Heart left ventricle (tissue), 16 donors: ENCODE results near the gene ARV1. TPM values are rescaled to one million over a fixed set of nuclear protein-coding genes. Genes with fewer than 3 reads are reported as not detected.

Experiments
- ATAC-seq, 4 donors: fragments of 200-7000 bp; cut with Tn5 transposase; one replicate each; pipeline ENCODE4 v1.9.1; 2020 to 2022; ENCODE audit warnings: moderate library complexity in 4 of 4, mild to moderate bottlenecking in 3 of 4, moderate number of reproducible peaks in 1 of 4
- DNase-seq, 5 donors: peaks; one replicate each; pipeline ENCODE4 v3.0.0-alpha.2; 2020
- H3K27ac ChIP-seq, 12 donors: fragments of 200-600 bp; sonication (generic) in 4 of 12; one replicate each; pipeline versions ENCODE4 v1.5.0 to v1.8.0; 2016 to 2022; ENCODE audit warnings: mild to moderate bottlenecking in 2 of 12
- H3K27me3 ChIP-seq, 9 donors: fragments of 200-600 bp; sonication (generic) in 2 of 9; one replicate each; pipeline versions ENCODE4 v1.5.1 to v1.8.0; 2016 to 2022; ENCODE audit warnings: mild to moderate bottlenecking in 3 of 9
- H3K36me3 ChIP-seq, 9 donors: fragments of 200-600 bp; sonication (generic) in 2 of 9; one replicate each; pipeline versions ENCODE4 v1.5.0 to v1.8.0; 2018 to 2022; ENCODE audit warnings: mild to moderate bottlenecking in 2 of 9
- H3K4me1 ChIP-seq, 12 donors: fragments of 200-600 bp; sonication (generic) in 4 of 12; one replicate each; pipeline versions ENCODE4 v1.5.0 to v1.8.0; 2016 to 2022; ENCODE audit warnings: mild to moderate bottlenecking in 3 of 12
- H3K4me3 ChIP-seq, 12 donors: fragments of 200-600 bp; sonication (generic) in 4 of 12; one replicate each; pipeline versions ENCODE4 v1.5.0 to v1.8.0; 2017 to 2022; ENCODE audit warnings: mild to moderate bottlenecking in 9 of 12, moderate library complexity in 4 of 12
- H3K9me3 ChIP-seq, 12 donors: fragments of 200-600 bp; sonication (generic) in 4 of 12; one replicate each; pipeline versions ENCODE4 v1.5.0 to v1.8.0; 2016 to 2022; ENCODE audit warnings: mild to moderate bottlenecking in 1 of 12
- CTCF ChIP-seq, 12 donors: fragments of 200-600 bp; sonication (generic) in 4 of 12; IDR thresholded peaks; one replicate each; pipeline versions ENCODE4 v1.5.0 to v1.8.0; 2018 to 2022; ENCODE audit warnings: antibody characterized with exemption in 12 of 12, mild to moderate bottlenecking in 5 of 12
- POLR2A ChIP-seq, 2 donors: fragments of 450-650 bp; IDR thresholded peaks; one replicate each; pipeline ENCODE4 v1.6.1; 2017; ENCODE audit warnings: antibody characterized with exemption in 2 of 2, mild to moderate bottlenecking in 2 of 2, moderate library complexity in 2 of 2
- WGBS, 4 donors: extraction: QIAGEN DNeasy Blood & Tissue Kit in 2 of 4; methylation state at CpG; one replicate each; pipeline versions ENCODE4 v1.1.5 to v1.1.7; 2013 to 2018; 5-methylcytosine and 5-hydroxymethylcytosine counted together
- intact Hi-C, 10 donors: fragments of 100-400 bp; cut with DNase I; formaldehyde crosslinking; loops; one replicate each; pipeline versions ENCODE4 v1.11.1 to v1.14.2; 2022
- polyA plus RNA-seq, 2 donors: library from polyadenylated mRNA; stranded (reverse); fragments of 200-250 nt; gene quantifications; one replicate each; pipeline ENCODE4 v1.2.3, GENCODE V29; 2013
- total RNA-seq, 9 donors: library from RNA; depleted of rRNA in 2 of 9; stranded (reverse); fragments of >200 nt in 2 of 9; fragmentation: NEBNext Ultra II Directional in 3 of 9; extraction: Animal tissue kit (Norgen Biotek cat#: 25700) in 3 of 9; gene quantifications; one replicate each; pipeline versions ENCODE4 v1.1.0 to v1.2.4, GENCODE V29; 2016 to 2023
- donor health status: ischemic (EF 13 %, LVEDD 7.1; RV severe dilation, severe dysfunction).
- donor health status: healthy with polysubstance abuse.
- donor health status: DM: no; HTN: yes; CAD: no.
- donor health status: DM: no; HTN: no; CAD: no.
- donor health status: ischemic (EF 25% LVEDD 6.9; RV normal size, moderate dysfunction).
- donor health status: ischemic (EF 25% LVEDD 5.7; RV mildly dilated, moderate dysfunction).
- donor health status: healthy.
- donor health status: DM: yes; HTN: yes; CAD: no.
- donor health status: ischemic (EF 35%, LVEDD 5.7; RV mildly dilated, moderate dysfunction).
- donor health status: nonischemic (EF 11% LVEDD 7.7; RV severe dilation, severe dysfunction).
- donor health status: DM: yes; HTN: yes; CAD: no.
- donor health status: PGD.
- donor health status: ischemic (EF 29% LVEDD 5.4; RV normal size, mild dysfunction).
- donor health status: nonischemic (EF 23%, LVEDD 6.1; RV moderate dilation, normal function).

Gene ARV1
- total and polyA plus RNA-seq, 11 donors = 16.3 to 49.7 (median 23.0) TPM

- Histone ChIP-seq H3K4me1 (peaks cover 0 to 27% (median 6%) of the 10 kb centered on the region in 12 donors), H3K9me3 (no peaks in the 10 kb centered on the region), H3K4me3 (no peak overlapping the region), H3K27me3 (no peaks in the 10 kb centered on the region), H3K36me3 (peaks cover 0 to 9% (median 0%) of the 10 kb centered on the region in 9 donors), H3K27ac (no peak overlapping the region)
- intact Hi-C loops = loop anchor here in 1 of 10 donors (10.0 kb wide), 1 partner anchor 52 kb away; no protein-coding TSS in a partner anchor
- TF ChIP-seq CTCF (IDR thresholded peaks at IDR 0.05) = no peak
- no peak for TF ChIP-seq POLR2A (IDR thresholded peaks at IDR 0.05)
- no peak for DNase-seq
- no peak for ATAC-seq
- WGBS, 4 donors = 84 to 93% (median 92%) methylated on average over 9 of the region's 9 CpGs
These were observed 44.3 kb downstream of the ARV1 start for GRCh38 chr1:231023150-231023549.

GRCh38 chr1:231026576-231026975, 47.7 kb downstream of the ARV1 start:
- no peak for DNase-seq
- Histone ChIP-seq H3K9me3 (no peaks in the 10 kb centered on the region), H3K27me3 (no peaks in the 10 kb centered on the region), H3K4me1 (peaks cover 0 to 20% (median 0%) of the 10 kb centered on the region in 12 donors), H3K4me3 (no peak overlapping the region), H3K27ac (no peak overlapping the region), H3K36me3 (no peaks in the 10 kb centered on the region)
- ATAC-seq = no peak
- WGBS, 4 donors = 84 to 87% (median 85%) methylated on average over 6 of the region's 6 CpGs
- TF ChIP-seq POLR2A (IDR thresholded peaks at IDR 0.05) (no peak), CTCF (IDR thresholded peaks at IDR 0.05) (no peak)
- intact Hi-C loops = loop anchor here in 1 of 10 donors (10.0 kb wide), 1 partner anchor 48 kb away; no protein-coding TSS in a partner anchor

- H3K4me1 ChIP-seq = peaks cover 0 to 15% (median 0%) of the 10 kb centered on the region in 12 donors
- DNase-seq = no peak
- H3K4me3 ChIP-seq = no peak overlapping the region
- H3K9me3 ChIP-seq = no peaks in the 10 kb centered on the region
- WGBS, 4 donors = 83 to 89% (median 85%) methylated on average over 16 to 23 of the region's 23 CpGs
- H3K36me3 ChIP-seq = no peaks in the 10 kb centered on the region
- H3K27me3 ChIP-seq = no peaks in the 10 kb centered on the region
- H3K27ac ChIP-seq = no peak overlapping the region
- intact Hi-C loops = loop anchor here in 1 of 10 donors (10.0 kb wide), 1 partner anchor 47 kb away; no protein-coding TSS in a partner anchor
- TF ChIP-seq POLR2A (IDR thresholded peaks at IDR 0.05) (no peak), CTCF (IDR thresholded peaks at IDR 0.05) (no peak)
- no peak for ATAC-seq
These were observed 48.4 kb downstream of the ARV1 start for GRCh38 chr1:231027136-231027925.

GRCh38 chr1:231027971-231028370, 49.1 kb downstream of the ARV1 start:
- Histone ChIP-seq H3K36me3 (no peaks in the 10 kb centered on the region), H3K9me3 (no peaks in the 10 kb centered on the region), H3K4me3 (peak overlapping the region in 1 of 12 donors; percentile 28), H3K4me1 (peaks cover 0 to 21% (median 0%) of the 10 kb centered on the region in 12 donors), H3K27me3 (no peaks in the 10 kb centered on the region), H3K27ac (peak overlapping the region in 6 of 12 donors; percentile 25 to 59 (median 42))
- no peak for ATAC-seq
- WGBS, 4 donors = 93 to 97% (median 95%) methylated on average over 10 of the region's 10 CpGs
- no peak for DNase-seq
- intact Hi-C loops = loop anchor here in 1 of 10 donors (10.0 kb wide), 1 partner anchor 47 kb away; no protein-coding TSS in a partner anchor
- TF ChIP-seq POLR2A (IDR thresholded peaks at IDR 0.05) = no peak
- no peak for TF ChIP-seq CTCF (IDR thresholded peaks at IDR 0.05)
